Measurements from ENCODE around the gene RBM33.

Gene RBM33

DNA sequence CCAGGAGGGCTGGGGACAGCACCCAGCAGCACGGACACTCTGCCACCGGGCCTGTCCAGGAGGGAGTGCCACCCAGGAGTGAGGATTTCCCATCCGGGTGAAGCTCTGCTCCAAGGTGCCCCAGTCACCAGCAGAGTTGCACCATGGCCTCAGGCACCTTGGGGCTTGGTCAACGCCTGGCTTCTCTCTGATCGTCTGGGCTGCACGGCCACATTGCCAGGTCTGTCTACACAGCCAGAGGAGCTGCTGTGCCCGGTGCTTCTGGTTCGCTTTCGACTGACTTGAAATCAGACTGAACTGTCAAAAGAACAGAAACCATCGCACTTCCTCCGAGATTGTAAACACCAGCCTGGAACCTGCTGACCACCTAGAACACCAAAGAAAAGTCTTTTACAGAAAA, 155.8 kb downstream of the RBM33 start:
- no peak for DNase-seq

GRCh38 chr7:155800741-155801267, 156.3 kb downstream of the RBM33 start:
- no peak for DNase-seq

DNA sequence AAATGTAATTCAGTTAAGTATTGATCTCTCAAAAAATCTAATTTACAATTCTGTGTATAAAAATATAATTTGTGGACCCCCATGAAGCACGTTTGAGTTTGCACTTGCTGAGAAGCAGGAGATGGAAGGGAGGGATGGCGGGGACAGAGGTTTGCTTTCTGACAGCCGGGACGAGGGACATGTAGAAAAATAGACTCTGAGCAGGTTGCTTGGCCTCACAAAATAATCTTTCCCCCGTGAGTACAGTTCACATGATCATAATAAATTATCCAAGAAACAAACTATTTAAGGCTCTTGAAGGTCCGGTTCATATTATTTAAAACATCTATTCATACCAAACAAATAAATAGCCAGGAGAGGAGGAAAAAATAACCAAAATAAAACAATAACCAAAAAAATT, 157.8 kb downstream of the RBM33 start:
- no peak for DNase-seq

DNA sequence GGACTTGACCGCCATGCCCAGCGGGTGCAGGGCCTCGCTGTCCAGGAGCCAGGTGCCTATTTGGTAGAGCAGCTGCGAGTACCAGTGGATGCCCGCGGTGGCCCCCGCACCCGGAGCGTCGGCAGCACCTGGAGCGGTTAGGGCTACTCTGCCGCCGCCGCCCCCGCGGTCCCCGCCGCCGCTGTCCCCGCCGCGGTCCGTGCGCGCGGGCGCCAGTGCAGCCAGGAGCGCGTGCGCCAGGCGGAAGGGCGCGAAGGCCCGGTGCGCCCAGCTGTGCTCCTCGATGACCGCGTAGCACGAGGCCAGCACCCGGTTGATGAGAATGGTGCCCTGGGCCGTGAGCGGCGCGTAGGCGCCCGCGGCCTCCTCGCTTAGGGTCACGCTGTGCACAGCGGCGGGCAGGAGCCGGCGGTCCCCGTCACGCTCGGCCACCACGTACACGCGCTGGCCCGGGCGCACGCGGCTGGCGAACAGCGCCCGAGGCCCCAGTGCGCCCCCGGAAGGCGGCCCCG, 158.5 kb downstream of the RBM33 start:
- DNase-seq = no peak

GRCh38 chr7:155803418-155804376, 159.2 kb downstream of the RBM33 start:
- no peak for DNase-seq

- no peak for DNase-seq
These were observed 160.0 kb downstream of the RBM33 start for GRCh38 chr7:155804431-155804831.

DNA sequence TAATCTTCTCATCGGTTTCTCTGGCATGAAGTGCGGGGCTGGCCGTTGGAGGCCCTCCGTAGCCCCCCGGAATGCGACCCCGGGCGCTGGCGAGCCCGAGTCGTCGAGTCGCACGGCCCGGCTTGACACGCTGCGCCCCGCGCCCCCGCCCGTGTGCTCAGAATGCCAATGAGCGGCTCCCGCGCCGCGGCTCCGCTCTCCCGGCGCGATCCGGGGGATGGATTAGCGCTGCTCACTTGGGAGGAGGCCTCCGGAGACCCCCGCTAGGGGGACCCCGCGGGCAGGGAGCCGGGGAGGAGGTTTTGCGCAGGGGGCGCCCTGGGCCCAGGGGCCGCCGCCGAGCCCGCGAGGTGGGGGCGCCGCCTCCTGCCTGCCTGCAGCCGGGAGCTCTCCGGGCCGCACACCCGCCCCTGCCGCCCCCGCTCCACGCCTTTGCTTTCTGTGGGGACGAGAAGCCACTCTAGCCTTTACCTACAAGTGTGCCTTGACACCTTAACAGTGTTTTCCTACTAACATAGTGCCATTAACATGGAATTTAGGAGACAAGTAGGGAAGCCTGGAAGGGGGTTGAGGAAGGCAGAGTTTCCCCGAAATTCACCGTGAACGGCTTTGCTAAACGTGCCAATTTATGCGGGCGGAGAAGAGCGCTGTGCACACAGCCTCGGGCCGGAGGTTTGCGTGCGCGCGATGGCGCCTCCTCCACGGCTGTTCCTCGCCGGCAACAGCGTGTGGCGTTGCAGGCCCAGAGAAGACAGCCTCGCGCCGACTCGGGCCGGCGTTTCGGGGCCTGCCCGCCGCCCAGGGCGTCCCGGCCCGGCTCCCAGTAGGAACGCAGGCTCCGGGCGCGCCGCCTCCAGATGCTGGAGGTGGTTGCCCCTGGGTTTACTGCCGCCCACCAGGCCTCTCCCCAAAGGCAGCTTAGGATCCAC, 160.7 kb downstream of the RBM33 start:
- peak; percentile 57 for DNase-seq

GRCh38 chr7:155805826-155806095, 161.3 kb downstream of the RBM33 start:
- no peak for DNase-seq

DNA sequence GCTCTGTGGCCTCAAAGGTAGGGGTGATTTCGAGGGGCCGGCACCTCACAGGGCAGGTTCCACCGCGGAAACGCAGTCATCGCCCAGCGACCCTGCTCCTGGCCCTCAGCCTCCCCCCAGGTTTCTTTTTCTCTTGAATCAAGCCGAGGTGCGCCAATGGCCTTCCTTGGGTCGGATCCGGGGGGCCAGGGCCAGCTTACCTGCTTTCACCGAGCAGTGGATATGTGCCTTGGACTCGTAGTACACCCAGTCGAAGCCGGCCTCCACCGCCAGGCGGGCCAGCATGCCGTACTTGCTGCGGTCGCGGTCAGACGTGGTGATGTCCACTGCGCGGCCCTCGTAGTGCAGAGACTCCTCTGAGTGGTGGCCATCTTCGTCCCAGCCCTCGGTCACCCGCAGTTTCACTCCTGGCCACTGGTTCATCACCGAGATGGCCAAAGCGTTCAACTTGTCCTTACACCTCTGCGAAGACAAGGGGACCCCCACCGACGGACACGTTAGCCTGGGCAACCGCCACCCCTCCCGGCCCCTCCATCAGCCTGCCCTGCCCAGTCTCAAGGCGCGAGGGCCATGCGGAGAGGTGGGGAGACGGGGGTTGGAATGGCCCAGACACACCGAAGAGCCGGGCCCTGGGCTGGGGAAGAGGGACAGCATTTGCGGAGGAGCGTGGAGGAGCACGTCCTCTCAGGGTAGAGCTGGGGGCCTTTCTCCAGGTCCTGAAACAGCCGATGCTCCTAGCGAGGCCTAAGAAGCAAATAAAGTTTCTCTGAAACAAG, 161.8 kb downstream of the RBM33 start:
- DNase-seq = no peak

- no peak for DNase-seq
These were observed 162.7 kb downstream of the RBM33 start for GRCh38 chr7:155807065-155807671.

DNA sequence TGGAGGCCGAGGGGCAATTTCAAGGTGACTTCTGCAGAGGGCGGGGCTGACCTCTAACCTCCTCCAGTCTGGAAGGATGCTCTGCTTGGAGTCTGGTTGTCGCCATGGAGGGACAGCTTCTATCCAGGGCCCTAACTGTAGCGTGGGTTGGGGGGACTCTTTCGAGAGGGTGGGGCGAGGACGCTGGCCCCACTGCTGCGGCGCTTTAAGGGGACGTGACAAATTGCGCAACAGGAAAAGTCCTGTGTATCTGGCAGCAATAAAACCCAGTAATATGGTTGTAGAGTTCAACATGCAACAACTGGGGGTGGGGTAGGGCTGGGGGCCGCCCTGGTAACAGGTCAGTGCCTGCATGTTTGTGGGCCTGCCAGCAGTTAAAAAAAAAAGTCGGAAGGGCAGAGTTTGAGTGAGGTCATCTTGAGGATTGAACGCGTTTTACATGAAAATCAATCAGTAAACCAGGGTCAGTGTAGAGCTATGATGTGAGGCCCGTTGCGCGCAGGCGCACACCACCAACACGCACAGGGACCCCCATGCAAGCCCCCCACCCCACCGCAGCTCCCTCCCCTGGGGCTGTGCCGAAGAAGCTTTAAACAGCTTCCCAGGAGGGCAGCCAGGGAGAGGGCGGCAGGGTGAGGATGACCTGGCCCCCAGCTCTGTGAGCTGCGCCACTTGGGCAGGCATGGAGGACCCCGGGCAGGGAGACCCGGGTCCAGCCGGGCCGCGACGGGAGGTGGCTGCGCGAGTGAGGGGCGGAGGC, 163.5 kb downstream of the RBM33 start:
- DNase-seq = no peak

- no peak for DNase-seq
These were observed 164.3 kb downstream of the RBM33 start for GRCh38 chr7:155808549-155809331.

DNA sequence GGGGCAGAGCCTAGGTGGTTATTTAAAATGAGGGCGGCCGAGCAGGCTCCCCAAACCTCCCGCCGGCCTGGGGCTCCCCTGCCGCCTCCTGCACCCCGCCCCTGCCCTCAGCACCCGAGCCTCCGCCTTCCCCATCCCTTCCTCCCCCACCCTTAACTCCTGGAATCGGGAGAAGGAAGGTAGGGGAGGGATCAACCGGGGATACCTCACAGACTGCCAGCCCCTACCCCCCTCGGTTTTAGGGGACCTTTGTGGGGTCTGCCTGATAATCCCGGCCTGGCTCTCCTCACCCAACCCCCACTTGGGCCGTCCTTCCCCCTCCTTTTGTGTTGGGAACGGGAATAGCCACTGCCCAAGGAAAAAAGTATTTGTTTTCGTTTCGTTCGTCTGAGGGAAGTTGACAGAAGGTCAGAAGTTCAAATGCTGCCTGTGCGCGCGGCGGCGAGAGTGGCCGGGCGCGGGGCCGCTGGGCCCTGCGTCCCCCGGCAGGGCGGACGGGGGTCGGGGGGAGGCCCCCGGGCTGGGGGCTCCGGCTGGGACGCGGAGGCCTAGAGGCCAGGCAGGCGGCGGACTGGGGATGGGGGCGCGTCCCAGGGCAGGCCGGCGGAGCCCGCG, 165.0 kb downstream of the RBM33 start:
- DNase-seq = no peak

DNA sequence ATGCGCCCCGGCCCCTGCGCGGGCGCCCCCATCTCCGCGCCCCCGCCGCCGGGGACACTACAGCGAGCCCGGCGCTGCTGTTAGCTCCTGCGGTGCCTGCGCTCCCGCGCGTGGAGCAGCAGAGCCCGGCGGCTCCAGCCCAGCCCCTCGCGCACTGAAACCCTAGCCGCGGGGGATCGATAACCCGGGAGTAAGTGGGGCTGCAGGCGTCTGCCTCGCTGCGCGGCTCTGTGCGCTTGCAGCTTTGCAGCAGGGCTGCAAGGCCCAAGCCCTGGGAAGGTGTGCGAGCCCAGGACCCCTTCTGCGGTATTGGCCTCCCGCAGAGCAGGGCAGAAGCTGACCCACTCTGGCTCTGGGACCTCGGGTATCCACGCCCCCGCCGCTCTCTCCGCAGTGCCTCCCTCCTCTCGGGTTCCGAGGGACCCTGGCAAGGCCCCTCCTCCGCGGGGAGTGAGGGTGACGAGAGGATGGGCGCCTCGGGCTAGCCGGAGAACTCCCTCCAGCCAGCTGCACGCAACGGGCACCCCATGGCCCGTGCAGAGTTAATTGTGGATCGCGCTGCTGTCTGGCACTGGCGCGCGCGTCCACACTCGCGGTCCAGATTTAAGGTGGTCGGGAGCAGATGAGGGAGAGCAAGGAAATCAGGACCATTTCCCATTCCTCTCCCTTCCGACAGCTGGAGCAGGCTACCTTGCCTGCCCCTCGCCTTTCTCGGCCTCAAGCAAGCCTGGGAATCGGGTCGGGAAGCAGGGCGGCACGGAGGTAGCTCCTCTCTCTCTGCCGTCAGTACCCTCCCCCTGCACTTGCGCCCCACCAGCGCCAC, 165.7 kb downstream of the RBM33 start:
- DNase-seq = no peak

DNA sequence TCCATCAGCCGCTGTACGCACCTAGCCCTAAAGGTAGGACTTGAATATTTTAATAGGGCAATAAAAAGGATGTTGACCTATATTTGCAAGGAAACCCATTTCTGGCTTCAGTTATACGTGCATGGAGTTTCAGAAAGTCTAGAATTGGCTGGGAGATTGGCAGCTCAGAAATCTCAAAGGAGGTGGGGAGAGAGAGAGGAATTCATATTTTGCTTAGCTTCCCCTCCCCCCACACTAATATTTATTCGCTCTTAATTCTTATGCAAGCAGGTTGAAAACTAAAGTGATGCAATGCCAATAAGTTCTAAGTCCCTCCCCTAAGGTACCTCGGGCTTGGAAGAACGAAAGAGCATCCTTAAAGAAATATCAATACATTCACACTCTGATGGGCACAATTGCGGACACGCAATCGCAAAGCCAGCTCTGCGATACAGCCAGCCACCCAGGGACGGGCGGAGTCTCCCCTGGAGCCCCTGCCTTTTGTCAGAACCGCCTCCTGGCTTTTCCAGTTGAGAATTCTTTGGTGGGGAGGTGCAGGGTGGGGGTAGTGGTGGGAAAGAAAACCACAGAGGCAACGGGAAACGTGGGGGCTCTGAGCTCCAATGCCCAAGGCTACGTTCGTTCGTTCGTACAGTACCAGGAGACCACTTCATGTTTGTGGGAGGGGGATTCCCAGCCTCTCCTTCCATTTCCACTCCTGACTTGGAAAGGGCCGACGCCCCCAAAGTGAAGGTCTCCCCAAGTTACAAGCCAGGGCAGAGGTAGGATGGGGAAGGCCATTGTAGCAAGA, 166.5 kb downstream of the RBM33 start:
- DNase-seq = no peak

DNA sequence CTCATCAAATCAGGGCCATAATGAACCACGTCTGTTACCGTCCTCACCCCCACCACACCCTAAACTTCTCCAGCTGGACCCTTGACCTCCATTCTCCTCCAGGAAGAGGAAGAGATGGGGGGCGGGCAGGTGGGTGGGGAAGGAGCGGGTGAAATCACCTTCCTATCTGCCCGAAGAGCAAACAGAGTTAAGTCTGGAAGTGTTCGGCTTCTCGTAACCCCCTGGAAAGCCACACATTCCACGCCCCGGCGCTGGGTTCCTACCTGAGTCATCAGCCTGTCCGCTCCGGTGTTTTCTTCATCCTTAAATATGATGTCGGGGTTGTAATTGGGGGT, 167.1 kb downstream of the RBM33 start:
- DNase-seq = no peak

- no peak for DNase-seq
These were observed 167.7 kb downstream of the RBM33 start, which contains the start of gene SHH for GRCh38 chr7:155811895-155812761. SHH (minus strand) TSS chr7:155812463; CDS start chr7:155812122, 341 bp downstream.

Measured in fibroblast of skin of right quadriceps (primary cell).